HEK293 (cell line): ENCODE data around the gene GALNTL6.

Experiments
- CTCF ChIA-PET: fragments of 350-600 bp; formaldehyde crosslinking; extraction: SDS; loops from one replicate; lab custom pipeline; 2021; ENCODE audit warnings: antibody characterized with exemption; lab: Yijun Ruan, JAX
- POLR2A ChIA-PET: fragments of 300-600 bp; formaldehyde crosslinking; extraction: SDS; loops from one replicate; lab custom pipeline; 2020; ENCODE audit warnings: antibody characterized with exemption, inconsistent platforms; lab: Yijun Ruan, JAX
- H3K27ac ChIP-seq: fragments of 200-500 bp; sonication (Bioruptor generic); 2 replicates; pipeline ENCODE4 v1.5.1; 2014; ENCODE audit warnings: low read depth, low read length, control low read depth, inconsistent platforms; ENCODE audit errors: extremely low read depth
- H3K36me3 ChIP-seq, 2 experiments: fragments of 200-500 bp in 1 of 2; sonication (Bioruptor generic) in 1 of 2; 1 replicate in 1 of 2; 2 replicates in 1 of 2; pipeline ENCODE4 v1.5.1; 2014 to 2017; ENCODE audit warnings: inconsistent platforms in 2 of 2, low read length in 2 of 2; ENCODE audit not compliant: control insufficient read depth in 2 of 2, insufficient read depth in 1 of 2
- H3K4me1 ChIP-seq: fragments of 200-500 bp; sonication (Bioruptor generic); 2 replicates; pipeline ENCODE4 v1.5.1; 2014; ENCODE audit warnings: mild to moderate bottlenecking, low read length, inconsistent platforms; ENCODE audit not compliant: control insufficient read depth, insufficient read depth
- H3K4me3 ChIP-seq: 2 replicates; pipeline ENCODE4 v1.5.1; 2011; ENCODE audit warnings: low read depth, mild to moderate bottlenecking, control low read depth, low read length, moderate library complexity
- H3K9me3 ChIP-seq: fragments of 200-500 bp; sonication (Bioruptor generic); 2 replicates; pipeline ENCODE4 v1.5.1; 2014; ENCODE audit warnings: low read depth, low read length, inconsistent platforms; ENCODE audit not compliant: control insufficient read depth, insufficient read depth
- GFI1B ChIP-seq: fragments of 450-650 bp; formaldehyde crosslinking; IDR thresholded peaks from 2 replicates; pipeline ENCODE4 v1.5.1; 2016; ENCODE audit warnings: missing biosample characterization, missing genetic modification characterization
- GLI4 ChIP-seq: fragments of 450-650 bp; formaldehyde crosslinking; IDR thresholded peaks from 2 replicates; pipeline ENCODE4 v1.5.1; 2016; ENCODE audit warnings: missing biosample characterization, missing genetic modification characterization
- KLF10 ChIP-seq: fragments of 450-650 bp; IDR thresholded peaks from 2 replicates; pipeline ENCODE4 v1.5.1; 2018; ENCODE audit warnings: missing biosample characterization, mild to moderate bottlenecking, missing genetic modification characterization
- KLF8 ChIP-seq: fragments of 450-650 bp; formaldehyde crosslinking; IDR thresholded peaks from 2 replicates; pipeline ENCODE4 v1.5.1; 2016; ENCODE audit warnings: missing biosample characterization, missing genetic modification characterization
- OSR2 ChIP-seq: fragments of 450-650 bp; formaldehyde crosslinking; IDR thresholded peaks from 2 replicates; pipeline ENCODE4 v1.5.1; 2016; ENCODE audit warnings: missing biosample characterization, missing genetic modification characterization
- SETDB1 ChIP-seq: IDR thresholded peaks from one replicate; pipeline ENCODE4 v1.6.1; 2017; ENCODE audit warnings: mild to moderate bottlenecking, low read length, moderate library complexity, mixed read lengths; ENCODE audit not compliant: insufficient read length
- SP2 ChIP-seq: fragments of 450-650 bp; formaldehyde crosslinking; IDR thresholded peaks from 2 replicates; pipeline ENCODE4 v1.5.1; 2016; ENCODE audit warnings: missing biosample characterization, missing genetic modification characterization
- ZBTB20 ChIP-seq: fragments of 450-650 bp; formaldehyde crosslinking; IDR thresholded peaks from 2 replicates; pipeline ENCODE4 v1.5.1; 2016; ENCODE audit warnings: missing biosample characterization, missing genetic modification characterization
- ZBTB48 ChIP-seq: fragments of 450-650 bp; formaldehyde crosslinking; IDR thresholded peaks from 2 replicates; pipeline ENCODE4 v1.5.1; 2016; ENCODE audit warnings: missing biosample characterization, missing genetic modification characterization
- ZBTB7A ChIP-seq: fragments of 450-650 bp; formaldehyde crosslinking; IDR thresholded peaks from 2 replicates; pipeline ENCODE4 v1.5.1; 2016; ENCODE audit warnings: low read depth, missing biosample characterization, missing genetic modification characterization
- ZNF10 ChIP-seq: fragments of 450-650 bp; formaldehyde crosslinking; IDR thresholded peaks from 2 replicates; pipeline ENCODE4 v1.5.1; 2017; ENCODE audit warnings: missing biosample characterization, missing genetic modification characterization
- ZNF133 ChIP-seq: fragments of 450-650 bp; formaldehyde crosslinking; IDR thresholded peaks from 2 replicates; pipeline ENCODE4 v1.5.1; 2016; ENCODE audit warnings: missing biosample characterization, missing genetic modification characterization
- ZNF335 ChIP-seq: fragments of 450-650 bp; formaldehyde crosslinking; conservative IDR thresholded peaks from 2 replicates; pipeline ENCODE4 v1.5.1; 2016; ENCODE audit warnings: missing biosample characterization, missing genetic modification characterization
- ZNF391 ChIP-seq: fragments of 450-650 bp; formaldehyde crosslinking; IDR thresholded peaks from 2 replicates; pipeline ENCODE4 v1.5.1; 2016; ENCODE audit warnings: low read depth, missing biosample characterization, missing genetic modification characterization, borderline replicate concordance
- ZNF654 ChIP-seq: fragments of 450-650 bp; formaldehyde crosslinking; IDR thresholded peaks from 2 replicates; pipeline ENCODE4 v1.5.1; 2016; ENCODE audit warnings: low read depth, missing biosample characterization, missing genetic modification characterization
- ZNF830 ChIP-seq: fragments of 450-650 bp; IDR thresholded peaks from 2 replicates; pipeline ENCODE4 v1.5.0; 2018; ENCODE audit warnings: missing biosample characterization, missing genetic modification characterization, low read depth, mild to moderate bottlenecking, moderate library complexity
- TF ChIP-seq, protein P1 (sequence below): fragments of 450-650 bp; formaldehyde crosslinking; IDR thresholded peaks from 2 replicates; pipeline ENCODE4 v1.5.1; 2016; ENCODE audit warnings: missing biosample characterization, missing genetic modification characterization
- TF ChIP-seq, protein P2 (sequence below): fragments of 450-650 bp; formaldehyde crosslinking; conservative IDR thresholded peaks from 2 replicates; pipeline ENCODE4 v1.5.1; 2016; ENCODE audit warnings: low read depth, missing biosample characterization, missing genetic modification characterization
- TF ChIP-seq, protein P3 (sequence below): fragments of 450-650 bp; formaldehyde crosslinking; IDR thresholded peaks from 2 replicates; pipeline ENCODE4 v1.5.1; 2016; ENCODE audit warnings: missing biosample characterization, missing genetic modification characterization
- TF ChIP-seq, protein P4 (sequence below): fragments of 450-650 bp; formaldehyde crosslinking; optimal IDR thresholded peaks from 2 replicates; pipeline ENCODE3; 2016; ENCODE audit warnings: missing biosample characterization, mild to moderate bottlenecking, missing genetic modification characterization

Gene GALNTL6

DNA sequence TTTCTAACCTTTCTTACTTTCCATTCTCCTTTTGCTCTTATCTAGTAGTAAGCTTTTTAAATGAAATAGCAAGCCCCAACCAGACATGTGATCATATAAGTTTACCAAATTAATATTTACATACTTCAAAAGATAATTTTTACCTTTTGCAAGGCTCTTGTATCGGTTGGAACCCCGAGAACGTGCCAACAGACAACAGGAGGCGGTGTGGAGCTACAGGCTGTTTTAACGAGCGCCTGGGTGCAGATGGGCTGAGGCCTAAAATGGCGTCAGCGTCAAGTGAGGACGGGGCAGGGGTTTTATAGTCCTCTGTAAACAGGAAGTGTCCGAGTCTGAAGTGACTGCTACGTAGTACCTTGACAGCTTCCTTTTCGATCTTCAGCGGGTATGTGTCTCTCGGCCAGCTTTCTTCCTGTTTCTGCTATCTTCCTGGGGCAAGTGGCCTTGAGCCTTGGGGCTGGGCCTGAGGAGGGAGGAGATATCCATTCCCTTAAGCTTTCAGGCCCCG, 342.7 kb downstream of the GALNTL6 start:
- no peaks in the 10 kb centered on the region for H3K36me3 ChIP-seq
- ChIA-PET CTCF (no interaction called here), POLR2A (no interaction called here)
- H3K4me1 ChIP-seq: no peaks in the 10 kb centered on the region
- TF ChIP-seq KLF10 (no peak), GLI4 (tag by site-specific recombination) (no peak), ZBTB7A (no peak), SP2 (tag by site-specific recombination) (no peak), KLF8 (tag by site-specific recombination) (no peak), ZBTB20 (tag by site-specific recombination) (no peak), ZNF830 (no peak), ZNF10 (no peak), ZBTB48 (tag by site-specific recombination) (no peak), ZNF391 (tag by site-specific recombination) (no peak), OSR2 (tag by site-specific recombination) (no peak), ZNF133 (tag by site-specific recombination) (no peak), SETDB1 (no peak), GFI1B (tag by site-specific recombination) (no peak), ZNF654 (tag by site-specific recombination) (no peak), ZNF335 (tag by site-specific recombination) (no peak)
- TF ChIP-seq, protein P1, sequence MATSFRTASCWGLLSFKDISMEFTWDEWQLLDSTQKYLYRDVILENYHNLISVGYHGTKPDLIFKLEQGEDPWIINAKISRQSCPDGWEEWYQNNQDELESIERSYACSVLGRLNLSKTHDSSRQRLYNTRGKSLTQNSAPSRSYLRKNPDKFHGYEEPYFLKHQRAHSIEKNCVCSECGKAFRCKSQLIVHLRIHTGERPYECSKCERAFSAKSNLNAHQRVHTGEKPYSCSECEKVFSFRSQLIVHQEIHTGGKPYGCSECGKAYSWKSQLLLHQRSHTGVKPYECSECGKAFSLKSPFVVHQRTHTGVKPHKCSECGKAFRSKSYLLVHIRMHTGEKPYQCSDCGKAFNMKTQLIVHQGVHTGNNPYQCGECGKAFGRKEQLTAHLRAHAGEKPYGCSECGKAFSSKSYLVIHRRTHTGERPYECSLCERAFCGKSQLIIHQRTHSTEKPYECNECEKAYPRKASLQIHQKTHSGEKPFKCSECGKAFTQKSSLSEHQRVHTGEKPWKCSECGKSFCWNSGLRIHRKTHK (tag by site-specific recombination): no peak
- TF ChIP-seq, protein P2, sequence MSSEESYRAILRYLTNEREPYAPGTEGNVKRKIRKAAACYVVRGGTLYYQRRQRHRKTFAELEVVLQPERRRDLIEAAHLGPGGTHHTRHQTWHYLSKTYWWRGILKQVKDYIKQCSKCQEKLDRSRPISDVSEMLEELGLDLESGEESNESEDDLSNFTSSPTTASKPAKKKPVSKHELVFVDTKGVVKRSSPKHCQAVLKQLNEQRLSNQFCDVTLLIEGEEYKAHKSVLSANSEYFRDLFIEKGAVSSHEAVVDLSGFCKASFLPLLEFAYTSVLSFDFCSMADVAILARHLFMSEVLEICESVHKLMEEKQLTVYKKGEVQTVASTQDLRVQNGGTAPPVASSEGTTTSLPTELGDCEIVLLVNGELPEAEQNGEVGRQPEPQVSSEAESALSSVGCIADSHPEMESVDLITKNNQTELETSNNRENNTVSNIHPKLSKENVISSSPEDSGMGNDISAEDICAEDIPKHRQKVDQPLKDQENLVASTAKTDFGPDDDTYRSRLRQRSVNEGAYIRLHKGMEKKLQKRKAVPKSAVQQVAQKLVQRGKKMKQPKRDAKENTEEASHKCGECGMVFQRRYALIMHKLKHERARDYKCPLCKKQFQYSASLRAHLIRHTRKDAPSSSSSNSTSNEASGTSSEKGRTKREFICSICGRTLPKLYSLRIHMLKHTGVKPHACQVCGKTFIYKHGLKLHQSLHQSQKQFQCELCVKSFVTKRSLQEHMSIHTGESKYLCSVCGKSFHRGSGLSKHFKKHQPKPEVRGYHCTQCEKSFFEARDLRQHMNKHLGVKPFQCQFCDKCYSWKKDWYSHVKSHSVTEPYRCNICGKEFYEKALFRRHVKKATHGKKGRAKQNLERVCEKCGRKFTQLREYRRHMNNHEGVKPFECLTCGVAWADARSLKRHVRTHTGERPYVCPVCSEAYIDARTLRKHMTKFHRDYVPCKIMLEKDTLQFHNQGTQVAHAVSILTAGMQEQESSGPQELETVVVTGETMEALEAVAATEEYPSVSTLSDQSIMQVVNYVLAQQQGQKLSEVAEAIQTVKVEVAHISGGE (tag by site-specific recombination): no peak
- TF ChIP-seq, protein P3, sequence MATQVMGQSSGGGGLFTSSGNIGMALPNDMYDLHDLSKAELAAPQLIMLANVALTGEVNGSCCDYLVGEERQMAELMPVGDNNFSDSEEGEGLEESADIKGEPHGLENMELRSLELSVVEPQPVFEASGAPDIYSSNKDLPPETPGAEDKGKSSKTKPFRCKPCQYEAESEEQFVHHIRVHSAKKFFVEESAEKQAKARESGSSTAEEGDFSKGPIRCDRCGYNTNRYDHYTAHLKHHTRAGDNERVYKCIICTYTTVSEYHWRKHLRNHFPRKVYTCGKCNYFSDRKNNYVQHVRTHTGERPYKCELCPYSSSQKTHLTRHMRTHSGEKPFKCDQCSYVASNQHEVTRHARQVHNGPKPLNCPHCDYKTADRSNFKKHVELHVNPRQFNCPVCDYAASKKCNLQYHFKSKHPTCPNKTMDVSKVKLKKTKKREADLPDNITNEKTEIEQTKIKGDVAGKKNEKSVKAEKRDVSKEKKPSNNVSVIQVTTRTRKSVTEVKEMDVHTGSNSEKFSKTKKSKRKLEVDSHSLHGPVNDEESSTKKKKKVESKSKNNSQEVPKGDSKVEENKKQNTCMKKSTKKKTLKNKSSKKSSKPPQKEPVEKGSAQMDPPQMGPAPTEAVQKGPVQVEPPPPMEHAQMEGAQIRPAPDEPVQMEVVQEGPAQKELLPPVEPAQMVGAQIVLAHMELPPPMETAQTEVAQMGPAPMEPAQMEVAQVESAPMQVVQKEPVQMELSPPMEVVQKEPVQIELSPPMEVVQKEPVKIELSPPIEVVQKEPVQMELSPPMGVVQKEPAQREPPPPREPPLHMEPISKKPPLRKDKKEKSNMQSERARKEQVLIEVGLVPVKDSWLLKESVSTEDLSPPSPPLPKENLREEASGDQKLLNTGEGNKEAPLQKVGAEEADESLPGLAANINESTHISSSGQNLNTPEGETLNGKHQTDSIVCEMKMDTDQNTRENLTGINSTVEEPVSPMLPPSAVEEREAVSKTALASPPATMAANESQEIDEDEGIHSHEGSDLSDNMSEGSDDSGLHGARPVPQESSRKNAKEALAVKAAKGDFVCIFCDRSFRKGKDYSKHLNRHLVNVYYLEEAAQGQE: no peak
- TF ChIP-seq, protein P4, sequence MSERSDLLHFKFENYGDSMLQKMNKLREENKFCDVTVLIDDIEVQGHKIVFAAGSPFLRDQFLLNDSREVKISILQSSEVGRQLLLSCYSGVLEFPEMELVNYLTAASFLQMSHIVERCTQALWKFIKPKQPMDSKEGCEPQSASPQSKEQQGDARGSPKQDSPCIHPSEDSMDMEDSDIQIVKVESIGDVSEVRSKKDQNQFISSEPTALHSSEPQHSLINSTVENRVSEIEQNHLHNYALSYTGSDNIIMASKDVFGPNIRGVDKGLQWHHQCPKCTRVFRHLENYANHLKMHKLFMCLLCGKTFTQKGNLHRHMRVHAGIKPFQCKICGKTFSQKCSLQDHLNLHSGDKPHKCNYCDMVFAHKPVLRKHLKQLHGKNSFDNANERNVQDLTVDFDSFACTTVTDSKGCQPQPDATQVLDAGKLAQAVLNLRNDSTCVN (tag by site-specific recombination): no peak
- H3K4me3 ChIP-seq: no peak overlapping the region
- no peak overlapping the region for H3K27ac ChIP-seq
- no peaks in the 10 kb centered on the region for H3K9me3 ChIP-seq
